ENCODE data around the gene KPNA6.

GRCh38 chr1:32179193-32179442, 71.3 kb downstream of the KPNA6 start:
- TF ChIP-seq EZH2 (IDR thresholded peaks at IDR 0.05; ENCODE audit: low read length, unreplicated experiment) (no peak), EZH2phosphoT487 (IDR thresholded peaks at IDR 0.05; ENCODE audit: borderline replicate concordance, low read length) (no peak)
- TF ChIP-seq, protein P1, sequence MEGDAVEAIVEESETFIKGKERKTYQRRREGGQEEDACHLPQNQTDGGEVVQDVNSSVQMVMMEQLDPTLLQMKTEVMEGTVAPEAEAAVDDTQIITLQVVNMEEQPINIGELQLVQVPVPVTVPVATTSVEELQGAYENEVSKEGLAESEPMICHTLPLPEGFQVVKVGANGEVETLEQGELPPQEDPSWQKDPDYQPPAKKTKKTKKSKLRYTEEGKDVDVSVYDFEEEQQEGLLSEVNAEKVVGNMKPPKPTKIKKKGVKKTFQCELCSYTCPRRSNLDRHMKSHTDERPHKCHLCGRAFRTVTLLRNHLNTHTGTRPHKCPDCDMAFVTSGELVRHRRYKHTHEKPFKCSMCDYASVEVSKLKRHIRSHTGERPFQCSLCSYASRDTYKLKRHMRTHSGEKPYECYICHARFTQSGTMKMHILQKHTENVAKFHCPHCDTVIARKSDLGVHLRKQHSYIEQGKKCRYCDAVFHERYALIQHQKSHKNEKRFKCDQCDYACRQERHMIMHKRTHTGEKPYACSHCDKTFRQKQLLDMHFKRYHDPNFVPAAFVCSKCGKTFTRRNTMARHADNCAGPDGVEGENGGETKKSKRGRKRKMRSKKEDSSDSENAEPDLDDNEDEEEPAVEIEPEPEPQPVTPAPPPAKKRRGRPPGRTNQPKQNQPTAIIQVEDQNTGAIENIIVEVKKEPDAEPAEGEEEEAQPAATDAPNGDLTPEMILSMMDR (conservative IDR thresholded peaks at IDR 0.05; ENCODE audit: low read depth, low read length): no peak
